Midbrain (tissue), 1 donor: ENCODE data around the gene HMGA1.

Experiments
- DNase-seq: peaks from one replicate; lab custom pipeline; 2025; lab: John Stamatoyannopoulos, UW

HMGA1 gene

GRCh38 chr6:34223956-34224940, 12.4 kb upstream of the HMGA1 start:
- peak; percentile 91 for DNase-seq

DNA sequence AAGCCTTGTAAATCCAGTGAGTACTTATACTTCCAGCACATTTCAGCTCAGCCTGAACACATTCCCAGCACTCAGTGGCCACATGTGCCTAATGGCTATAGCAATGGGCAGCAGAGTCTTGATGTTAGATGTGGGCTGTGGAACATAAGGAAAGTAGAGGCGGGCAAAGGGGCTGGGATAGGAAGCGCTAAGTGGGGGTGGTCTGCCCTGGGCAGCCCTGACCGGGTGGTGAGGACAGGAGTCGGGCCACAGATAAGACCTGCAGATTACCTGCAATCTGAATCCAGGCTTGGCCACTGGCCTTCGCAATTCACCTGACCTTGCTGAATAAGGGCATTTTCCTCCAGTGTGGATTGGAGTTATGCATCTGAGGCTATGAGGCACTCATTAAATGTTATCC, 11.1 kb upstream of the HMGA1 start:
- DNase-seq, result no peak

DNA sequence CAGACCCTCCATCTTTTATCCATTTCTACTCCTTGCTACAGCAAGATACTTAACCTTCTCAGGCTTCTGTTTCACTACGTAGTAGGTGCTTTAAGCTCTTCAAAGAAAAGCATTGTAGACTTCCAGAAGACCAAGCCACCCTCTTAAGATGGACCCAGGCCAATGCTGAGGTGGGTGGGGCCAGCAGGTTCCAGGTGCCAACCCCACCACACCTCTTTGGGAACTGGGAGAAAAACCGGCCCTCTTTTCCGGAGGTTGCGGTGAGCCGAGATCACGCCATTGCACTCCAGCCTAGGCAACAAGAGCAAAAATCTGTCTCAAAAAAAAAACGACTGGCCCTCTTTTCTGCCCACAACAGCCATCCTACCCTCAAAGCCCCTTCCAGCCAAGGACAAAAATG, 10.6 kb upstream of the HMGA1 start:
- no peak for DNase-seq

DNA sequence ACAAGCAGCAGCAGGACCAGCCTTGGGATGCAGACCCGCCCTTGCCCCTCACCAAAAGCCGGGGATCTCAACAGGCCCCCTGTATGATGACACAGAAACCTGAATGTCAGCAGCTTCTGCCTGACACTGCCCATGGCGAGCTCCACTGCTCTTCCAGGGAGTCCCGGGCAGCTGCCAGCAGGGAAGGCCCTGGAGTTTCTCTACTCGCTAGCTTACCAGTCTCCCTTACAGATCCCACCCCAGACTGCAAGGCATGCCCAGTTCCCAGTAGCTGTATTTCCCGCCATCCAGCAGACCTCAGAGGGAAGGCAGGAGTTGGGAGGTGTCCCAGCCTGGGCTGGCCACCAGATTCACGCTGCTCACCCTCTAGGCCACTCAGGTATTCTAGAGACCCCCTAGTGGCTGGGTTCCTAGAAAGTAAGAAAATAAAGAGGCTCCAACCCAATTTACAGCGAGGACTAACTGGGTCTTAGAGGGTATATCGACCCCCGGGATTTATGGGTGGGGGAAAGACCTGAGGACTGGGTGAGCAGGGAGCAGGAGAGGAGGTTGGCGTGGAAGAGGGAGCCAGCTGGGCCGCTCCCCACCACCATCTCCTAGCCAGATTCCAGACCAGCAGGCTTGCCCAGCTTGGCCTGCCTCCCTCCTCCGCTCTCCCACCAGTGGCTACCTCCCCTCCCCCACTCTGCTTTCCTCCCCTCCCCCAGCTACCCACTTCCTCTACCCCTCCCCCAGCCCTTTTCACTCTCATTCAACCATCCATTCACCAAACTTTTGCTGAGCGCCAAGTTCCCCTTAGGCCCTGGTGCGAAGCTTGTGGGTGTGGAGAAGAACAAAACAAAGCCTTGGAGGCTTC, 9.7 kb upstream of the HMGA1 start:
- no peak for DNase-seq

DNA sequence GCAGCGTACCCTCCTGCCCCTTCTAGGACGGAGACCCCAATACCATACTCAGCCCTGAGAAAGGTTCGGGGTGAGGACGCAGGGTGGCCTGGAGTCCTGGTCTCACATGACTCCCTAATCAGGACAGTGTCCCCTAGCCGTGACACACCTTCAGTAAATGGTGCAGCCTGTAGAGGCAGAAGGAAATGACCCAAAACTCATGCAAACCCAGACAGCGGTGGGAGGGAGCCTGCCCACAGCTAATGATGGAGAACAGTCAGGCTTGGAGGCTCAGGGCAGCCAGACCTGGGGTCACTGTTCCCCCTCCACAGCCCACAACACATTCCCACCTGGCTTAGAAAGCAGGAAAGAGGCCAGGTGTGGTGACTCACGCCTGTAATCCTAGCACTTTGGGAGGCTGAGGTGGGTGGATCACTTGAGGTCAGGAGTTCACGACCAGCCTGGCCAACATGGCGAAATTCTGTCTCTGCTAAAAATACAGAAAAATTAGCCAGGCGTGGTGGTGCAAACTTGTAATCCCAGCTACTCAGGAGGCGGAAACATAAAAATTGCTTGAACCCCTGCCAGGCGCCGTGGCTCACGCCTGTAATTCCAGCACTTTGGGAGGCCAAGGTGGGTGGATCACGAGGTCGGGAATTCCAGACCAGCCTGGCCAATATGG, 8.8 kb upstream of the HMGA1 start:
- DNase-seq, result no peak

DNA sequence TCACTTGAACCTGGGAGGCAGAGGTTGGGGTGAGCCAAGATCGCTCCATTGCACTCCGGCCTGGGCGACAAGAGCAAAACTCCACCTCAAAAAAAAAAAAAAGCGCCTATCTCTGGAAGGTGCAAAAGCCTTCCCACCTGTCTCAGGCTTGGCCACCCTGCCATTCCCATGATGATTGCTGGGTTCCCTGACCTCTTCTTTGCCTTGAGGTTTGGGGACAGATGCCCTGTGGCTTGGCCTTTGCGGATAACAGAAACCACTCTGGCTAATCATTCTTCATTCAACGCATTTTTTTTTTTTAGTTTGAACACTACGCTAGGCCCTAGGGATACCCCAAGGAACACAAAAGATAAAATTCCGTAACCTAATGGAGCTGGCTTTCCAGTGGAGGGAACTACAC, 6.8 kb upstream of the HMGA1 start:
- DNase-seq, result no peak

DNA sequence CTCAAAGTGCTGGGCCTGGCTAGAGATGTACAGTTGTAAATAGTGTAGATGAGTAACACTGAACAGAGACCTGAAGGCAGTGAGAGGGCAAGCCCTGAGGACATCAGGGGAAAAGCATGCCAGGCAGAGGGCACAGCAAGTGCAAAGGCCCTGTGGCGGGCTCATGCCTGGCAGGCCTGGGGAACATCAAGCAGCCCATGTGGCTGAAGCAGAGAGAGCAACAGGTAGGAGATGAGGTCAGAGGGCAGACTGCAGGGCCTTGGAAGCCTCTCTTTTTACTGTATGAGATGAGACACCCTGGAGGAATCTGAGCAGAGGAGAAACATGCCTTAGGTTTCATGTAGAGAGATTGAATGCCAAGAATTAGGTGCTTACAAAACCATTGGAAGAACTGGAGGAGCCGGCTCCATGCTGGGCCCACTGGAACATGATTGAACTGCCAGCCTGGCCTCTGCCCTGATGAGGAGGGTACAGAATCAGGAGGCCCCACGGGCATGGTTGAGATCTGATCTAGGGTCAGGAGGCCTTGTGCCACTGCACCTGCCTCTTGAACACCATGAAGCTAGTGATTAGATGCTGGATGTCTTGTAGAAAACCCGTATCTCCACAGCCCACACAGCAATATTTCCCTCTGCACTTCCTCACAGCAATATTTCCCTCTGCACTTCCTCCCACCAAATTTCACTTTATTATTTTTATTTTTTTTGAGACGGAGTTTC, 5.9 kb upstream of the HMGA1 start:
- no peak for DNase-seq

GRCh38 chr6:34231566-34232336, 4.9 kb upstream of the HMGA1 start:
- no peak for DNase-seq

DNA sequence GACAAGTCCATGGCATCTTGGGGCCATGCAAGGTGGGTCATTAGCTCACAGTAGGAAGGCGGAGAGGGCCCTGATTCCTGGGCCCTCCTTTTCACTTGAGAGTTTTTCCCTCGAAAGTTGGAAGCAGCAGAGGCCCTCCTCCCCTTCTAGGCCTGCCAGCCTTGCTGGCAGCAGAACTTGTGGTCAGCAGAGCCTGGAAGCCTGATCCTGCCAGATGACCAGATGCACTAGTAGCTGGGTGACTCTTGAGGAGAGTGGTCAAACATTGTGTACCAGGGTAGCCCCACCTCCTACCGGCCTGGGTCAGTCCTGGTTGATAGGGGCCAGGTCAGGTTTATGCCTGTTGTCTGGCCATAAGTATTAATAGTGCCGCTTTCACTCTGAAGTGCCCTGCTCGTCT, 3.8 kb upstream of the HMGA1 start:
- DNase-seq, result peak; percentile 9

GRCh38 chr6:34233867-34234266, 2.8 kb upstream of the HMGA1 start:
- no peak for DNase-seq

GRCh38 chr6:34234667-34235306, 1.9 kb upstream of the HMGA1 start:
- no peak for DNase-seq

DNA sequence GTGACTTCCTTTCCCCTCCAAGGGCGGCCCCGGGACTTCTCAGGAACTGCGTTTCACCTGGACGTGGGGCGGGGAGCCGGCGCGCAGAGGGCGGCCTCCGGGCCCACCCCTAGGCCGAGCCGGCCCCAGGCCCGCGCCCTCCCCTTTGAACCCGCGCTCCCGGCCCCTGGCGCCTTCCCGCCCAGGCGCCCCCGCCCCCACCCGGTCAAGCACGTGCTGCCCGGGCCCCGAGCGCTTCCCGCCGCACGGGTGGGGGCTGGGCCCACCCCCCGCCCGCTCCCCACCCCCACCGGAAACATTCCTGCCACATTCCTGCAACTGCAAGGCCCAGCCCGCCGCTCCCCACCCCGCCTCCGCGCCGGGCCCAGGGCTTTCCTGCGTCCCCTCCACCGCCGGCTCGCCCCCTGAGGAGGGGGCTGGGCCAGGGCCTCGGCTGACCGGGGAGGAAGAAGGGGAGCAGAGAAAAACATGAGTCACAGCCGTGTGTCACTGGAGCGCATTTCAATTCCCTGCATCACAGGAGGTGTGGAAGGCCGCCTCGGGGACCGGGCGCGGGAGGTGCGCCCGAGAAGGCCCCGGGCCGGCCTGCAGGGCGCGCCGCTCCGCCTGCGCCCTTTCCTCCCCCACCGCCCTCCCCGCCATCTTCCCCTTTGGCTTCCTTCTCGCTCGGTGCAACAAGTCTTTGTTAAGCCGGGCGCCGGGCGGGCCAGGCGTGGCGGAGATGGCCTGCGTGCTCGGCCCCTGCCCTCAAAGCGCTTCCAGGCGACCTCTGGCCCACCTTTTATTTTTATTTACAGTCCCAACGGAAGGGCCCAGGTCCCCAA, 1.2 kb upstream of the HMGA1 start:
- DNase-seq, result no peak

DNA sequence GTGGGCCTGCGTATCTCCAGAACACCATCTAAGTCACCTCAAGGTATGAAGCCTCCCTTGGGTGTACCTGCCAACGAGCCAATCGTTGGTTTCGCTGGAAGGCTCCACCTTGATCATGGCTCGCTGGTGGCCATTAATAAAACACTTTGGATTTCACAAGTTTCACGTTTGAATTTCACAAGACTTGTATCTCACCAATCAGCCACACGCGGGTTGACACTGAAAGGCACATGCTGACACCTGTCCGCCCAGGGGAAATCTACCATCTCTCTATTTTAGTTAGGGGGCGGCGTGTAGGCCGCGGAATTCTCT, 586 bp upstream of the HMGA1 start:
- DNase-seq, result no peak

GRCh38 chr6:34237316-34237721, 646 bp downstream of the HMGA1 start:
- DNase-seq, result peak; percentile 50

GRCh38 chr6:34237722-34238584, 1.3 kb downstream of the HMGA1 start:
- DNase-seq, result peak; percentile 34

- DNase-seq, result no peak
These were observed 2.2 kb downstream of the HMGA1 start for GRCh38 chr6:34238585-34239499.

GRCh38 chr6:34239500-34239825, 2.8 kb downstream of the HMGA1 start:
- DNase-seq, result no peak

GRCh38 chr6:34239893-34240292, 3.2 kb downstream of the HMGA1 start:
- no peak for DNase-seq
